LNCaP clone FGC (cell line): ENCODE measurements around the gene SH3BP2.
A peak's percentile ranks its signal among the peaks of the same experiment; 100 is the strongest.

Source experiments
- DNase-seq: peaks from one replicate; pipeline ENCODE4 v3.0.0-alpha.2; 2011; ENCODE audit warnings: low read depth
- H3K4me3 ChIP-seq: 2 replicates; pipeline ENCODE4 v1.5.1; 2011; ENCODE audit warnings: mild to moderate bottlenecking, low read depth, low read length, control low read depth
- CTCF ChIP-seq: IDR thresholded peaks from 2 replicates; pipeline ENCODE4 v1.5.1; 2012; ENCODE audit warnings: mild to moderate bottlenecking; ENCODE audit not compliant: control insufficient read depth, insufficient read depth; ENCODE audit errors: extremely low read depth

SH3BP2 gene

GRCh38 chr4:2857349-2857927 lies 64.6 kb downstream of the SH3BP2 start:
- no peak for DNase-seq
- TF ChIP-seq CTCF, result no peak
- no peak overlapping the region for H3K4me3 ChIP-seq

DNA sequence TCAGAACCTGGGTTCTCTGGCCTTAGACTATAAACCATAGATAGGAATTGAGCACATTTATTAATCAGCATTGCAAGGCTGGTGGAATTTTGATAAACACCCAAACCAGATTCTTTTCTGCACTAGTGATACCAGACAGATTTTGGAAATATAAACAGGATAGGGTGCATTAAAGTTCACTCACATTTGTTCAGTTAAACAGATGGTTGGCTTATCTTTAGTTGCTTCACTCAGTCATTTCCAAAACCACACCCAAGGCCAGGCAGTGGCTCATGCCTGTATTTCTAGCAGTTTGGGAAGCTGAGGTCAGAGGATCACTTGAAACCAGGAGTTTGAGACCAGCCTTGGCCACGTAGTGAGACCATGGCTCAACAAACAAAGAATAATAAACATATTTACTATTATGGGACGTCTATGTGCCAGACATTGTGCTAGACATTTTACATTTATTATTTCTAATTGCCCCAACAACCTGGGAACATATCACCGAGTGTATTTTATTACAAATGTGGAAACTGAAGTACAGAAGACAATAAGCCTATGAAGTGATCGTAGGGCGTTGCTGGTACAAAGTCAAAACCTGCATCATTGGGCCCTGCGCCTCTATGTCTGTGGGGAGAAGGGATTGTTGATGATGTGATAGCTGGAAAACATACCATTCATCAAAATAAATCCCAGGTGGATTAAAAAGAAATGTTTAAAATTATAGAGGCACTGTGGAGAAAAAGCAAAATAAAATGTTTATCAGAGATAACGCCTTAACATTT lies 65.7 kb downstream of the SH3BP2 start:
- no peak overlapping the region for H3K4me3 ChIP-seq
- TF ChIP-seq CTCF, result no peak
- no peak for DNase-seq

GRCh38 chr4:2859514-2859913 lies 66.6 kb downstream of the SH3BP2 start:
- H3K4me3 ChIP-seq, result no peak overlapping the region
- no peak for DNase-seq
- no peak for TF ChIP-seq CTCF

DNA sequence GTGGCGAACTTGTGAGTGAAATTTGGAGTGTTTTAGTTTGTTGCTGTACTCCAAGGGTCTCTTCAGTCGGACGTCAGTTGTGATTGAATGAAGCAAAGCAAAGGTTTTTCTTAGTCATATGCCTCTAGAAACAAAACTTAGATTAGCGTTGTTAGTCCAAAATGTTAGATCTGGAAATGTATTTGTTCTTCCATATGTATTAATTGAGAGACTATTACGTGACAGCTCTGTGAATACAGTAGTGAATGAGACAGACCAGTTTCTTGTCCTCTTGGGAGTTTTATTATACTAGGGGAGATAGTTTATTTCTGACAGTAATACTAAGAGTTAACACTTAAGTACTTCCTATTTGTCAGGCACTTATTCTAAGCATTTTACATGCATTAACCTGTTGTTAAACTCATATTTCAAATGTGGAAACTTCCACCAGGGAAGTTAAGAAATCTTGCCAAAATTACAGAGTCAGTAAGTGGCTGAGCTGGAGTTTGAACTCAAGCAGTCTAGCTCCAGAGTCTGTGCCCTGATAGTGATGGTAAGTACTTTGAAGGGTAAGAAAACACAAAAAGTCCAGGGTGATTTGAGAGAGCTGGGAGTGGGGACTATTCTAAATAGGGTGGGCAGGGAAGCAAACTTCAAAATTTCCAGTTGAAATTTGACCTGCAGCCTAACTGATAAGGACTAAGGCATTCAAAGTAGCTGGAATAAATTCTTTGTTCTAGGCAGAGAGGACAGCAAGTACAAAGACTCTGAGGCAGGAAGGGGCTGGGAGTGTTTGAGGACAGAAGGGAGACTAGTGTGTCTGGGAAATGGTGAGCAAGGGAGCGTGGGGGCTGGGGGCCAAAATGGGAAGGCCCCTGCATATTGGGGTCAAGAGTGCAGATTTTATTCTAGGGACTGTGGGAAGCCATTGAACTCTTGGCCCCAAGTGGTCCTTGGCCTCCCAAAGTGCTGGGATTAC lies 67.8 kb downstream of the SH3BP2 start:
- DNase-seq, result no peak
- TF ChIP-seq CTCF, result no peak
- no peak overlapping the region for H3K4me3 ChIP-seq

DNA sequence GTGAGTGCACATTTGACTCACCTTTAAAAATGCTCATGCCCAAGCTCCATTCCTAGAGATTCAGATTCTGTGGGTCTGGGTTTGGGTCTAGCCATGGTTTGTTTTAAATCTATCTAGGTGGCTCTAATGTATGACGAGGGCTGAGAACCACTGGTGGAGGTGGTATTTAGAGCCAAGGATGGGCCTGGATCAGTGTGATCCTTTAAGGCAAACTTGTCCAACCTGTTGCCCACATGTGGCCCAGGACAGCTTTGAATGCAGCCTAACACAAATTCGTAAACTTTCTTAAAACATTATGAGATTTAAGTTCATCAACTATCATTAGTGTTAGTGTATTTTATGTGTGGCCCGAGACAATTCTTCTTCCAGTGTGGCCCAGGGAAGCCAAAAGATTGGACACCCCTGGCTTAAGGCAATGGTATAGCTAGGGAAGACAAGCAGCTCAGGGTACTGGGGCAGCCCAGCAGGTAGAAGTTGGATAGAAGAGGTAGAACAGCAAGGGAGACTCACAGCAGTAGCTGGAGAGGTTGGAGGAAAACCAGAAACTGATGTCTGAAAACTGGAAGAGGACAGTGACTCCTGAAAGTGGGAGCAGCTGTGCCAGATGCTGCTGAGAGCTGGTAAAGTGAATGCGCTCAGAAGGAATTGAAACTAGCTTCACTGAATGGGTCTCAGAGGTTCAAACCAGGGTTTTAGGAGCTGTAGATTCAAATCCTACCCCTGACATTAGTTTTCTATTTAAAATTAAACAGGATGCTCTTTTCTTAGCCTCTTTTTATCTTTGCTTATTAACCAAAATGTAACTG lies 68.9 kb downstream of the SH3BP2 start:
- no peak for TF ChIP-seq CTCF
- peak; percentile 38 for DNase-seq
- no peak overlapping the region for H3K4me3 ChIP-seq

DNA sequence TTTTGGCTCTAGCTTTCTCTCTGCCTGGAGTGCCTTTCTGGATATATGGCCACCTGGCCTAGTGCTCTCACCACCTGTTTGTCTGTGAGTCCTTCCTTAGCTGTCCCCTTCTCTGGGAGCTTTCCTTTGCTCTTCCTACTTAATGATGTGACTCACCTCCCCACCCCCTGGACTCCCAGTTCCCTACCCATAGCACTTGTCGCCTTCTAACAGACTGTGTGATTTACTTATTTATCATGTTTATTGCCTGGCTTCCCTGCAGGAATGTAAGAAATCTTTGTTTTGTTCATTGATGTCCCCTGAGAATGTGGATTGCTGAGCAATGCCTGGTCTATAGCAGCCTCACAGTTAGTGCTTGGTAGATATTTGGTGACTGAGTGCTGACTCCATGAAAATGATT lies 69.6 kb downstream of the SH3BP2 start:
- TF ChIP-seq CTCF, result no peak
- no peak for DNase-seq

More for the DNA sequence above, 69.6 kb downstream of the SH3BP2 start:
- no peak overlapping the region for H3K4me3 ChIP-seq
